Panc1 (cell line): ENCODE results near the gene MDM1. TPM values are rescaled to one million over a fixed set of nuclear protein-coding genes. Genes with fewer than 3 reads are reported as not detected.
A peak's percentile ranks its signal among the peaks of the same experiment; 100 is the strongest.

ENCODE experiments used
- ATAC-seq: fragments of 200-7000 bp; cut with Tn5 transposase; 2 replicates; pipeline ENCODE4 v1.9.1; 2020; ENCODE audit warnings: mild to moderate bottlenecking, moderate library complexity
- BruUV-seq: library from RNA; stranded (reverse); fragments of 400-500 nt; replicated peaks from 2 replicates; lab custom pipeline; 2021; lab: Mats Ljungman, UMichigan
- CTCF ChIA-PET: fragments of 300-600 bp; sonication (Branson Sonifier 250); formaldehyde crosslinking; loops from one replicate; lab custom pipeline; 2022; ENCODE audit warnings: antibody characterized with exemption; lab: Charles Lee
- POLR2A ChIA-PET: fragments of 300-600 bp; sonication (Branson Sonifier 250); formaldehyde crosslinking; loops from one replicate; lab custom pipeline; 2022; ENCODE audit warnings: antibody characterized with exemption; lab: Charles Lee
- DNase-seq: peaks from one replicate; pipeline ENCODE4 v3.0.0-alpha.2; 2010; ENCODE audit warnings: low read depth, low spot score
- H3K27ac ChIP-seq: 2 replicates; pipeline ENCODE4 v1.5.1; 2011; ENCODE audit warnings: mild to moderate bottlenecking, low read length, inconsistent platforms
- H3K27me3 ChIP-seq: fragments of 200-500 bp; sonication (Bioruptor generic); 2 replicates; pipeline ENCODE4 v1.6.0; 2014; ENCODE audit warnings: low read length, inconsistent platforms; ENCODE audit not compliant: control insufficient read depth, insufficient read depth
- H3K36me3 ChIP-seq: fragments of 200-500 bp; sonication (Bioruptor generic); 2 replicates; pipeline ENCODE4 v1.5.1; 2014; ENCODE audit warnings: inconsistent platforms, mild to moderate bottlenecking, low read length, moderate library complexity; ENCODE audit not compliant: control insufficient read depth, insufficient read depth
- H3K4me1 ChIP-seq: 2 replicates; pipeline ENCODE4 v1.5.1; 2011; ENCODE audit warnings: inconsistent platforms, mild to moderate bottlenecking, low read length, moderate library complexity; ENCODE audit not compliant: control insufficient read depth, insufficient read depth
- H3K4me3 ChIP-seq, 2 experiments: 2 replicates each; pipeline ENCODE4 v1.5.1; 2011 to 2012; ENCODE audit warnings: low read depth in 2 of 2, low read length in 2 of 2, mild to moderate bottlenecking in 2 of 2, inconsistent platforms in 1 of 2, moderate library complexity in 1 of 2
- H3K9me3 ChIP-seq: fragments of 200-500 bp; sonication (Bioruptor generic); 2 replicates; pipeline ENCODE4 v1.5.1; 2014; ENCODE audit warnings: low read depth, mild to moderate bottlenecking, inconsistent platforms, low read length, moderate library complexity; ENCODE audit not compliant: control insufficient read depth, insufficient read depth
- POLR2AphosphoS5 ChIP-seq: IDR thresholded peaks from 2 replicates; pipeline ENCODE4 v1.6.1; 2012; ENCODE audit warnings: mild to moderate bottlenecking, low read depth, low read length, moderate library complexity
- REST ChIP-seq, 2 experiments: IDR thresholded peaks; 2 replicates each; pipeline ENCODE4 v1.6.1; 2011 to 2012; ENCODE audit warnings: low read depth in 2 of 2, control low read depth in 1 of 2, low read length in 1 of 2, mild to moderate bottlenecking in 1 of 2, moderate library complexity in 1 of 2; ENCODE audit not compliant: insufficient read depth in 1 of 2
- SIN3A ChIP-seq: IDR thresholded peaks from 2 replicates; pipeline ENCODE4 v1.6.1; 2012; ENCODE audit warnings: low read depth, mild to moderate bottlenecking, low read length, moderate library complexity, borderline replicate concordance; ENCODE audit not compliant: insufficient read depth
- TCF7L2 ChIP-seq: IDR thresholded peaks from 2 replicates; pipeline ENCODE4 v1.6.1; 2011; ENCODE audit warnings: mild to moderate bottlenecking, low read depth, low read length, inconsistent platforms
- in situ Hi-C: cut with HindIII; loops from 2 replicates; pipeline ENCODE4 v1.10.0; 2016; ENCODE audit warnings: low sequenced_read_pairs, low pct_unique_long_range_greater_than_20kb
- intact Hi-C: fragments of 100-400 bp; cut with micrococcal nuclease; formaldehyde crosslinking; loops from one replicate; pipeline ENCODE4 v1.10.0; 2022; ENCODE audit not compliant: unreplicated experiment
- total RNA-seq: library from RNA; stranded (reverse); gene quantifications from one replicate; pipeline ENCODE4 v1.2.1, GENCODE V29; 2021; ENCODE audit not compliant: unreplicated experiment
- TF ChIP-seq, protein P1 (sequence below): fragments of 450-650 bp; IDR thresholded peaks from 2 replicates; pipeline ENCODE4 v1.5.1; 2017; ENCODE audit warnings: mild to moderate bottlenecking

The MDM1 gene
- total RNA-seq, 1 experiment from 2014 or later = 17.8 TPM

DNA sequence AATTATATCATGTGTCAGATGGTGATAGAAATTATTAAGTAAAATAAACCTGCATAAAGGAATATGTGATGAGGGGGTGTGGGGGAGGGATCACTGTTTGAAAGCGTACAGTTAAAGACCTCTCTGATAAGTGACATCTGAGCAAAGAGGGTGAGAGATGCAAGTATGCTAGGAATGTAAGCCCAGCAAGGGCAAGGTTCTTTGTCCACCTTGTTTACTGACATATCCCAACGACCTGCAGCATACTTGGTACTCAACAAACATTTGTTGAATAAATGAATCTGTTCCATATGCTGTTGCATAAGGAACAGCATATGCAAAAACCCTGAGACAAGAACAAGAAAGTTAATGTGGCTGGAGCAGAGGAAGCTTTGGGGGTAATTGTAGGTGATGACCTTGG, 12.0 kb upstream of the MDM1 start:
- intact Hi-C loops (no loop called here), in situ Hi-C loops (no loop called here)
- no peak for DNase-seq
- H3K4me1 ChIP-seq = 0 out of 2 replicates have a peak, but pooled peaks cover 4% of the 10 kb centered on the region
- no peak for ATAC-seq
- no peak overlapping the region for H3K27ac ChIP-seq
- BruUV-seq = no TSS peak
- POLR2A ChIA-PET = no interaction called here
- H3K36me3 ChIP-seq = no peaks in the 10 kb centered on the region
- CTCF ChIA-PET = no interaction called here
- TF ChIP-seq TCF7L2 = no peak
- TF ChIP-seq, protein P1, sequence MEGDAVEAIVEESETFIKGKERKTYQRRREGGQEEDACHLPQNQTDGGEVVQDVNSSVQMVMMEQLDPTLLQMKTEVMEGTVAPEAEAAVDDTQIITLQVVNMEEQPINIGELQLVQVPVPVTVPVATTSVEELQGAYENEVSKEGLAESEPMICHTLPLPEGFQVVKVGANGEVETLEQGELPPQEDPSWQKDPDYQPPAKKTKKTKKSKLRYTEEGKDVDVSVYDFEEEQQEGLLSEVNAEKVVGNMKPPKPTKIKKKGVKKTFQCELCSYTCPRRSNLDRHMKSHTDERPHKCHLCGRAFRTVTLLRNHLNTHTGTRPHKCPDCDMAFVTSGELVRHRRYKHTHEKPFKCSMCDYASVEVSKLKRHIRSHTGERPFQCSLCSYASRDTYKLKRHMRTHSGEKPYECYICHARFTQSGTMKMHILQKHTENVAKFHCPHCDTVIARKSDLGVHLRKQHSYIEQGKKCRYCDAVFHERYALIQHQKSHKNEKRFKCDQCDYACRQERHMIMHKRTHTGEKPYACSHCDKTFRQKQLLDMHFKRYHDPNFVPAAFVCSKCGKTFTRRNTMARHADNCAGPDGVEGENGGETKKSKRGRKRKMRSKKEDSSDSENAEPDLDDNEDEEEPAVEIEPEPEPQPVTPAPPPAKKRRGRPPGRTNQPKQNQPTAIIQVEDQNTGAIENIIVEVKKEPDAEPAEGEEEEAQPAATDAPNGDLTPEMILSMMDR = no peak
- no peak for TF ChIP-seq POLR2AphosphoS5
- TF ChIP-seq SIN3A = no peak
- no peak for TF ChIP-seq REST (IDR thresholded peaks at IDR 0.05; ENCODE audit: insufficient read depth in 1 of 2, low read depth in 2 of 2, low read length in 1 of 2)
- H3K4me3 ChIP-seq = no peak overlapping the region
- H3K9me3 ChIP-seq = no peaks in the 10 kb centered on the region
- H3K27me3 ChIP-seq = no peaks in the 10 kb centered on the region

- no peaks in the 10 kb centered on the region for H3K27me3 ChIP-seq
- H3K4me3 ChIP-seq = no peak overlapping the region
- H3K9me3 ChIP-seq = no peaks in the 10 kb centered on the region
- CTCF ChIA-PET = no interaction called here
- TF ChIP-seq, protein P1 = no peak
- TF ChIP-seq POLR2AphosphoS5 (no peak), REST (IDR thresholded peaks at IDR 0.05; ENCODE audit: insufficient read depth in 1 of 2, low read depth in 2 of 2, low read length in 1 of 2) (no peak), TCF7L2 (no peak), SIN3A (no peak)
- BruUV-seq = no TSS peak
- no peaks in the 10 kb centered on the region for H3K36me3 ChIP-seq
- ATAC-seq (no peak), DNase-seq (no peak)
- in situ Hi-C loops = no loop called here
- POLR2A ChIA-PET = no interaction called here
- intact Hi-C loops = no loop called here
- H3K4me1 ChIP-seq = 0 out of 2 replicates have a peak, but pooled peaks cover 4% of the 10 kb centered on the region
- peak overlapping the region; percentile 48; the same call in 1 of the 2 replicates for H3K27ac ChIP-seq
These were observed 10.8 kb upstream of the MDM1 start for GRCh38 chr12:68342966-68343365.
